HepG2 (cell line): ENCODE measurements around the gene CNOT8. TPM values are rescaled to one million over a fixed set of nuclear protein-coding genes. Genes with fewer than 3 reads are reported as not detected.

Experiments used
- ATRX ChIP-seq: sonication (generic); formaldehyde crosslinking; IDR thresholded peaks from 2 replicates; pipeline ENCODE4 v1.4.0; 2020; ENCODE audit warnings: missing genetic modification reagents, borderline replicate concordance
- DMAP1 ChIP-seq: IDR thresholded peaks from 2 replicates; pipeline ENCODE4 v1.6.1; 2016
- FOXP1 ChIP-seq, 2 experiments: fragments of 450-650 bp in 1 of 2; IDR thresholded peaks; 2 replicates each; pipeline ENCODE4 v1.6.1; 2017 to 2018; ENCODE audit warnings: antibody characterized with exemption in 1 of 2
- GABPA ChIP-seq, 2 experiments: IDR thresholded peaks; 2 replicates each; pipeline ENCODE4 v1.6.1; 2011 to 2016; ENCODE audit warnings: low read depth in 2 of 2, low read length in 1 of 2, missing biosample characterization in 1 of 2, missing genetic modification characterization in 1 of 2
- GFI1 ChIP-seq: sonication (generic); formaldehyde crosslinking; IDR thresholded peaks from 2 replicates; pipeline ENCODE4 v1.5.0; 2020; ENCODE audit warnings: missing genetic modification reagents, mild to moderate bottlenecking, borderline replicate concordance
- HES4 ChIP-seq: sonication (generic); formaldehyde crosslinking; IDR thresholded peaks from 2 replicates; pipeline ENCODE4 v1.9.0; 2021; ENCODE audit warnings: mild to moderate bottlenecking, missing genetic modification reagents, borderline replicate concordance
- HNRNPUL1 ChIP-seq: fragments of 200-400 bp; formaldehyde crosslinking; IDR thresholded peaks from 2 replicates; pipeline ENCODE4 v1.6.1; 2017; ENCODE audit warnings: low read depth, mild to moderate bottlenecking, low read length, moderate library complexity
- NBN ChIP-seq: fragments of 450-650 bp; conservative IDR thresholded peaks from 2 replicates; pipeline ENCODE4 v1.6.1; 2017
- NFIC ChIP-seq: IDR thresholded peaks from 2 replicates; pipeline ENCODE4 v1.6.1; 2012; ENCODE audit warnings: mild to moderate bottlenecking, low read length, inconsistent platforms
- NRL ChIP-seq: sonication (generic); formaldehyde crosslinking; IDR thresholded peaks from 2 replicates; pipeline ENCODE4 v1.5.0; 2020; ENCODE audit warnings: missing genetic modification reagents, mild to moderate bottlenecking, moderate library complexity, borderline replicate concordance
- PAXIP1 ChIP-seq: sonication (generic); formaldehyde crosslinking; conservative IDR thresholded peaks from 2 replicates; pipeline ENCODE4 v1.4.0; 2020; ENCODE audit warnings: mild to moderate bottlenecking, missing genetic modification reagents, moderate library complexity
- RBM22 ChIP-seq: fragments of 200-400 bp; formaldehyde crosslinking; optimal IDR thresholded peaks from 2 replicates; pipeline ENCODE3; 2017; ENCODE audit warnings: mild to moderate bottlenecking, low read length, moderate library complexity
- REPIN1 ChIP-seq: sonication (generic); formaldehyde crosslinking; IDR thresholded peaks from 2 replicates; pipeline ENCODE4 v1.8.0; 2022; ENCODE audit warnings: missing genetic modification reagents, low read depth, mild to moderate bottlenecking, borderline replicate concordance
- TCF7 ChIP-seq: sonication (generic); IDR thresholded peaks from 2 replicates; pipeline ENCODE4 v1.6.1; 2016; ENCODE audit warnings: antibody characterized with exemption, low read depth
- ZNF280B ChIP-seq: sonication (generic); formaldehyde crosslinking; IDR thresholded peaks from 2 replicates; pipeline ENCODE4 v1.5.0; 2020; ENCODE audit warnings: missing genetic modification reagents, mild to moderate bottlenecking, borderline replicate concordance
- ZNF556 ChIP-seq: sonication (generic); formaldehyde crosslinking; IDR thresholded peaks from 2 replicates; pipeline ENCODE4 v1.4.0; 2020; ENCODE audit warnings: mild to moderate bottlenecking, missing genetic modification reagents, borderline replicate concordance
- ZNF558 ChIP-seq: sonication (generic); formaldehyde crosslinking; IDR thresholded peaks from 2 replicates; pipeline ENCODE4 v1.9.0; 2022; ENCODE audit warnings: mild to moderate bottlenecking, missing genetic modification reagents, borderline replicate concordance
- ZNF724P ChIP-seq: sonication (generic); formaldehyde crosslinking; IDR thresholded peaks from 2 replicates; pipeline ENCODE4 v1.8.0; 2022; ENCODE audit warnings: missing genetic modification reagents, borderline replicate concordance
- polyA plus RNA-seq, 8 experiments: library from polyadenylated mRNA; depleted of rRNA in 3 of 8; stranded (reverse) in 7 of 8; unstranded in 1 of 8; fragments of >200 nt; fragmentation: Illumina TruSeq in 4 of 8; extraction: Trizol in 4 of 8; gene quantifications; 2 replicates each; pipeline versions ENCODE4 v1.2.1 to v1.2.3, GENCODE V29; 2011 to 2016; ENCODE audit warnings: low read depth in 4 of 8, missing spikeins in 1 of 8, mixed read lengths in 1 of 8; ENCODE audit not compliant: insufficient read depth in 1 of 8
- total RNA-seq, 5 experiments: library from RNA; depleted of rRNA; stranded (reverse); fragments of >200 nt; fragmentation: Illumina TruSeq; extraction: Trizol; gene quantifications; 2 replicates each; pipeline ENCODE4 v1.2.3, GENCODE V29; 2016; ENCODE audit warnings: low read depth in 1 of 5
- TF ChIP-seq, protein P1 (sequence below): sonication (generic); formaldehyde crosslinking; IDR thresholded peaks from 2 replicates; pipeline ENCODE4 v1.4.0; 2020; ENCODE audit warnings: missing genetic modification reagents
- TF ChIP-seq, protein P2 (sequence below): IDR thresholded peaks from 2 replicates; pipeline ENCODE4 v1.6.1; 2016; ENCODE audit warnings: missing biosample characterization, missing genetic modification reagents, low read depth

The CNOT8 gene
- total and polyA plus RNA-seq, 2 of the 13 experiments (the other 11 are each of a cell fraction or from before 2014, with no cell fraction given), result 37.1 to 74.9 TPM

DNA sequence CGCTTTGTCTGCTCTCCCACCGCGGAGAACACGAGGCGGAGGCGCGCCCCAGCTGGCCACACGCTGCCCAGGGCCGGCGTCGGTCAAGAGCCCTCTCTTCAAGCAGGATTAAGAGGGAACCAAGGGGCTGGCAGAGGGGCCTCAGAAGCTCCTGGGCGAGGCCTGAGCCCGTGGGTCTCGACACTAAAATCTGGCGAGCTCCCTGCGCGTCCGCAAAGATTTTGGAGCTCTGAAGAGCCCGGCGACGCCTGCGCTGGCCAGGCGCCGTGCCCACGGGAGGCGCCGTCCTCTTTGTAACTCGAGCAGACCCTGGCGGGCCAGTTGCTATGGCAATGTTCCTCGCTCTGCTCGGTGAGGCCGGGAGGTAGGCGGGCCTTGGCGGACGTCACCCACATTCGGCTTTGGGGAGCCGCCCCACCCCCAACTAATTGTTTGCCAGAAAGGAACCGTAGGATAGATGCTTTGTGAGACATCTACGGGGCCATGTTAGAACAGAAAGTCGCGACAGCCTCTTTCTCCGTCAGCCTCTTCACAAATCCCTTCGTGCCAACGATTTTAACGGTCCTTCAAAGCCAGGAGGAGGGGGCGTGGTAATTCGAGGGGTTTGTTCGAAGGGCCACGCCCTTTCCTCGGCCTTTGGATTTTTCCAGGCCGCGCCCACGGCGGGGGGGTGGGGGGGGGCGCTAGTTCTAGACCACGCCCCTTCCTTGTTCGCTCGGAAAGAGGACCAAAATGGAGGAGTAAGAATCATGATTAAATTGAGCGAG, 714 bp upstream of the CNOT8 start (continued):
- TF ChIP-seq REPIN1 (CRISPR knock-in tag), result no peak
- TF ChIP-seq RBM22, result peak; percentile 60
- TF ChIP-seq, protein P1, sequence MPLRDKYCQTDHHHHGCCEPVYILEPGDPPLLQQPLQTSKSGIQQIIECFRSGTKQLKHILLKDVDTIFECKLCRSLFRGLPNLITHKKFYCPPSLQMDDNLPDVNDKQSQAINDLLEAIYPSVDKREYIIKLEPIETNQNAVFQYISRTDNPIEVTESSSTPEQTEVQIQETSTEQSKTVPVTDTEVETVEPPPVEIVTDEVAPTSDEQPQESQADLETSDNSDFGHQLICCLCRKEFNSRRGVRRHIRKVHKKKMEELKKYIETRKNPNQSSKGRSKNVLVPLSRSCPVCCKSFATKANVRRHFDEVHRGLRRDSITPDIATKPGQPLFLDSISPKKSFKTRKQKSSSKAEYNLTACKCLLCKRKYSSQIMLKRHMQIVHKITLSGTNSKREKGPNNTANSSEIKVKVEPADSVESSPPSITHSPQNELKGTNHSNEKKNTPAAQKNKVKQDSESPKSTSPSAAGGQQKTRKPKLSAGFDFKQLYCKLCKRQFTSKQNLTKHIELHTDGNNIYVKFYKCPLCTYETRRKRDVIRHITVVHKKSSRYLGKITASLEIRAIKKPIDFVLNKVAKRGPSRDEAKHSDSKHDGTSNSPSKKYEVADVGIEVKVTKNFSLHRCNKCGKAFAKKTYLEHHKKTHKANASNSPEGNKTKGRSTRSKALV (CRISPR knock-in tag), result no peak; the same call in none of the 2 replicates
- TF ChIP-seq HNRNPUL1, result no peak
- 0 out of 2 replicates have a peak, but pooled peaks have one; percentile 39 for TF ChIP-seq PAXIP1 (CRISPR knock-in tag)
- peak; percentile 43; the same call in 1 of the 2 replicates for TF ChIP-seq ZNF558 (CRISPR knock-in tag)
- TF ChIP-seq HES4, result peak; percentile 58; the same call in 1 of the 2 replicates
- TF ChIP-seq GFI1 (CRISPR knock-in tag), result peak; percentile 83
- TF ChIP-seq FOXP1 (IDR thresholded peaks at IDR 0.05), result no peak
- peak; percentile 28; the same call in 1 of the 2 replicates for TF ChIP-seq FOXP1 (CRISPR knock-in tag; IDR thresholded peaks at IDR 0.05)
- TF ChIP-seq NRL, result peak; percentile 72; the same call in 1 of the 2 replicates
- TF ChIP-seq DMAP1, result peak; percentile 46
- TF ChIP-seq TCF7, result 0 out of 2 replicates have a peak, but pooled peaks have one; percentile 17
- no peak for TF ChIP-seq GABPA (IDR thresholded peaks at IDR 0.05; ENCODE audit: low read depth, low read length)
- TF ChIP-seq GABPA (CRISPR knock-in tag; IDR thresholded peaks at IDR 0.05; ENCODE audit: low read depth), result no peak
- TF ChIP-seq ZNF556, result no peak
- TF ChIP-seq ATRX (CRISPR knock-in tag), result no peak
- TF ChIP-seq NFIC, result 0 out of 2 replicates have a peak, but pooled peaks have one; percentile 39
- TF ChIP-seq ZNF724P (CRISPR knock-in tag), result no peak; the same call in 1 of the 2 replicates
- TF ChIP-seq NBN, result no peak
- TF ChIP-seq, protein P2, sequence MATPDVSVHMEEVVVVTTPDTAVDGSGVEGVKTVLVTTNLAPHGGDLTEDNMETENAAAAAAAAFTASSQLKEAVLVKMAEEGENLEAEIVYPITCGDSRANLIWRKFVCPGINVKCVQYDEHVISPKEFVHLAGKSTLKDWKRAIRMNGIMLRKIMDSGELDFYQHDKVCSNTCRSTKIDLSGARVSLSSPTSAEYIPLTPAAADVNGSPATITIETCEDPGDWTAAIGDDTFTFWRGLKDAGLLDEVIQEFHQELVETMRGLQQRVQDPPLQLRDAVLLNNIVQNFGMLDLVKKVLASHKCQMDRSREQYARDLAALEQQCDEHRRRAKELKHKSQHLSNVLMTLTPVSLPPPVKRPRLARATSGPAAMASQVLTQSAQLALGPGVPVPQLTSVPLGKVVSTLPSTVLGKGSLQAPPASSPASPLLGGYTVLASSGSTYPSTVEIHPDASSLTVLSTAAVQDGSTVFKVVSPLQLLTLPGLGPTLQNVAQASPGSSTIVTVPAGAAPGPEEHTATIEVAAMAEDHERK (CRISPR knock-in tag), result no peak
- peak; percentile 48; the same call in 1 of the 2 replicates for TF ChIP-seq ZNF280B (CRISPR knock-in tag)
